Measurements from ENCODE around the gene RING1. TPM values are rescaled to one million over a fixed set of nuclear protein-coding genes. Genes with fewer than 3 reads are reported as not detected.

Gene RING1
- total and polyA plus RNA-seq, 2 experiments from 2014 or later: 25.6 to 32.5 TPM

DNA sequence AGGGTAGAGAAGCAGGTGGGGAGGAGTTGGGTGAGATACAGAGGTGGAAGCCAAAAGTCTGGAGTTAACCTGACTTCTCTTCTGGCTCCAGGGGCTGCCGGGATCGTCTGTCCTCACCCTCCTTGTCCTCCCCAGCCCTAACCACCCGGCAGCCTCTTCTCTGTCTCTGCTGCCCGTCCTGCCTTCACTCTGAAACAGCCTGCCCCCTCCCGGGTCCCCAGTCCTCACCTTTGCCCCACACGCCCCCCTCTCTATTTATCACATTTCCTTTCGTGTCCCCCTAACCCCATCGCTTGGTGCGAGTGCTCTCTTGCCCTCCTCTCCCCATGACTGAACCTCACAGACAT, 5.7 kb downstream of the RING1 start:
- peak overlapping the region; percentile 47 for H3K4me3 ChIP-seq

DNA sequence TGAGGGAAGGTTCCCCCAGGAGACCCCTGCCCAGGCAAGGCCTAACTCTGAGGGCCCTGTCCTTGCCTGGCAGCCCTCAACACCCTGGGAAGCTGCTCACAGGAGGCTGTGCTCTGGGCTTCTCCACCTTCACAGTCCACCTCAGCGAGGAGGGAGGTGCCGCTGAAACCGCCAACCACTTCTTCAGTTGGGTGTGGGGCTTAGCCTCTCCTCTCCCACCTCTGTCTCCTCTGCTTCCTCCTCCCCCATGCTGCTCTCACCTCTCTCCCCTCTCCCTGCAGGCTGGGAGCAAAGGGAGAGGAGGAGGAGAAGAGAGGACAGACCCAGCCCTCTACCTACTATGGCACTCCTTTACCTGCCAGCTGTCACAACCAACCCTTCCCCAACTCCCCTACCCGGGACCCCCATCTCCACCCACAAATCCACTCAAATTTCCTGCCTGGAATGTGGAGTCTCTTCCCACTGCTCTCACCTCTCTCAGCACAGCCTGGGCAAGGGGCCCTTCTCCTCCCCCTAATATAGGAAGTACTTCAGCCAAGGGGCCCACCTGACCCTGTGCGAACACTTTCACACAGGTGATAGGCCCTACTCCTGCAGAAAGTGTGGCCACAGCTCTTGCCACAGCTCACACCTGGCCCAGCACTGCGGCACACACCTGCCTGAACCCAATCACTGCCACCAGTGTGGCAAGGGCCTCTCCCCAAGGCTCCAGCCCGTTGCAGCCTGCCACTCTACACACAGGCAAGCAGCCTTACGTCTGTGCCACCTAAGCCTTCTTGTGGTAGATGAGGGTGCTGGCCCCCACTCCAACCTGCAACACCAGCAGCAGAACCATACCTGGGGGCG, 7.2 kb downstream of the RING1 start:
- Histone ChIP-seq H3K4me1 (ENCODE audit: insufficient read depth) (peaks cover 16% of the 10 kb centered on the region), H3K9me3 (ENCODE audit: low read depth) (no peaks in the 10 kb centered on the region), H4K20me1 (ENCODE audit: insufficient read depth, poor library complexity, severe bottlenecking) (no peaks in the 10 kb centered on the region), H3K27me3 (peaks cover 5% of the 10 kb centered on the region), H3K27ac (no peak overlapping the region), H2AFZ (no peak overlapping the region), H3K36me3 (replicated peaks; ENCODE audit: insufficient read depth, low read depth) (no peaks in the 10 kb centered on the region), H3K4me3 (no peak overlapping the region), H3K79me2 (no peaks in the 10 kb centered on the region), H3K9me2 (replicated peaks; ENCODE audit: insufficient read depth) (no peaks in the 10 kb centered on the region), H3K4me2 (no peak overlapping the region)
- 79% methylated on average over 9 of the region's 9 CpGs for WGBS (ENCODE audit: low lambda C conversion rate, missing lambda C conversion rate)
- TF ChIP-seq, protein P1, sequence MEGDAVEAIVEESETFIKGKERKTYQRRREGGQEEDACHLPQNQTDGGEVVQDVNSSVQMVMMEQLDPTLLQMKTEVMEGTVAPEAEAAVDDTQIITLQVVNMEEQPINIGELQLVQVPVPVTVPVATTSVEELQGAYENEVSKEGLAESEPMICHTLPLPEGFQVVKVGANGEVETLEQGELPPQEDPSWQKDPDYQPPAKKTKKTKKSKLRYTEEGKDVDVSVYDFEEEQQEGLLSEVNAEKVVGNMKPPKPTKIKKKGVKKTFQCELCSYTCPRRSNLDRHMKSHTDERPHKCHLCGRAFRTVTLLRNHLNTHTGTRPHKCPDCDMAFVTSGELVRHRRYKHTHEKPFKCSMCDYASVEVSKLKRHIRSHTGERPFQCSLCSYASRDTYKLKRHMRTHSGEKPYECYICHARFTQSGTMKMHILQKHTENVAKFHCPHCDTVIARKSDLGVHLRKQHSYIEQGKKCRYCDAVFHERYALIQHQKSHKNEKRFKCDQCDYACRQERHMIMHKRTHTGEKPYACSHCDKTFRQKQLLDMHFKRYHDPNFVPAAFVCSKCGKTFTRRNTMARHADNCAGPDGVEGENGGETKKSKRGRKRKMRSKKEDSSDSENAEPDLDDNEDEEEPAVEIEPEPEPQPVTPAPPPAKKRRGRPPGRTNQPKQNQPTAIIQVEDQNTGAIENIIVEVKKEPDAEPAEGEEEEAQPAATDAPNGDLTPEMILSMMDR (IDR thresholded peaks at IDR 0.05; ENCODE audit: poor library complexity): no peak
- no peak for TF ChIP-seq EZH2 (IDR thresholded peaks at IDR 0.05; ENCODE audit: borderline replicate concordance)
- TF ChIP-seq EZH2phosphoT487 (IDR thresholded peaks at IDR 0.05; ENCODE audit: low read depth, severe bottlenecking, unreplicated experiment): no peak
- DNase-seq (ENCODE audit: low spot score): no peak

More for the DNA sequence above, 5.7 kb downstream of the RING1 start:
- Histone ChIP-seq H3K27me3 (peaks cover 5% of the 10 kb centered on the region), H3K27ac (no peak overlapping the region), H3K9me3 (ENCODE audit: low read depth) (no peaks in the 10 kb centered on the region), H4K20me1 (ENCODE audit: insufficient read depth, poor library complexity, severe bottlenecking) (no peaks in the 10 kb centered on the region), H3K4me2 (peak overlapping the region; percentile 95), H3K79me2 (peaks cover 3% of the 10 kb centered on the region), H3K4me1 (ENCODE audit: insufficient read depth) (peaks cover 16% of the 10 kb centered on the region), H3K36me3 (replicated peaks; ENCODE audit: insufficient read depth, low read depth) (no peaks in the 10 kb centered on the region), H2AFZ (peak overlapping the region; percentile 40), H3K9me2 (replicated peaks; ENCODE audit: insufficient read depth) (no peaks in the 10 kb centered on the region)
- TF ChIP-seq EZH2phosphoT487 (IDR thresholded peaks at IDR 0.05; ENCODE audit: low read depth, severe bottlenecking, unreplicated experiment) (no peak), EZH2 (IDR thresholded peaks at IDR 0.05; ENCODE audit: borderline replicate concordance) (no peak)
- TF ChIP-seq, protein P1 (IDR thresholded peaks at IDR 0.05; ENCODE audit: poor library complexity): no peak
- WGBS (ENCODE audit: low lambda C conversion rate, missing lambda C conversion rate): 45% methylated on average over 6 of the region's 9 CpGs
- DNase-seq (ENCODE audit: low spot score): no peak

- Histone ChIP-seq H3K9me2 (replicated peaks; ENCODE audit: insufficient read depth) (no peaks in the 10 kb centered on the region), H3K36me3 (replicated peaks; ENCODE audit: insufficient read depth, low read depth) (no peaks in the 10 kb centered on the region), H3K79me2 (no peaks in the 10 kb centered on the region), H2AFZ (no peak overlapping the region), H3K27ac (no peak overlapping the region), H3K4me2 (no peak overlapping the region), H3K27me3 (peaks cover 5% of the 10 kb centered on the region), H3K9me3 (ENCODE audit: low read depth) (no peaks in the 10 kb centered on the region), H4K20me1 (ENCODE audit: insufficient read depth, poor library complexity, severe bottlenecking) (no peaks in the 10 kb centered on the region), H3K4me3 (no peak overlapping the region), H3K4me1 (ENCODE audit: insufficient read depth) (peaks cover 16% of the 10 kb centered on the region)
- TF ChIP-seq, protein P1 (IDR thresholded peaks at IDR 0.05; ENCODE audit: poor library complexity): no peak
- TF ChIP-seq EZH2phosphoT487 (IDR thresholded peaks at IDR 0.05; ENCODE audit: low read depth, severe bottlenecking, unreplicated experiment) (no peak), EZH2 (IDR thresholded peaks at IDR 0.05; ENCODE audit: borderline replicate concordance) (no peak)
- no peak for DNase-seq (ENCODE audit: low spot score)
- 90% methylated on average over 4 of the region's 4 CpGs for WGBS (ENCODE audit: low lambda C conversion rate, missing lambda C conversion rate)
Observed at GRCh38 chr6:33216117-33216649, 7.9 kb downstream of the RING1 start.
